SU-DHL-6 (cell line): Measurements from ENCODE around the gene AGXT.

ENCODE experiments used
- H2AFZ ChIP-seq: fragments of 200-600 bp; sonication (generic); 2 replicates; pipeline ENCODE4 v1.6.1; 2014; ENCODE audit warnings: low read depth, mild to moderate bottlenecking, moderate library complexity, mixed read lengths, antibody characterized with exemption, low read length; ENCODE audit not compliant: severe bottlenecking
- H3F3A ChIP-seq: fragments of 200-600 bp; shearing (Covaris generic); 2 replicates; pipeline ENCODE4 v1.6.0; 2016; ENCODE audit warnings: antibody characterized with exemption, mild to moderate bottlenecking; ENCODE audit not compliant: insufficient read depth
- H3K27ac ChIP-seq: fragments of 200-600 bp; sonication (generic); 2 replicates; pipeline ENCODE4 v1.5.1; 2016; ENCODE audit warnings: low read depth, mild to moderate bottlenecking, low read length, moderate library complexity, mixed read lengths
- H3K27me3 ChIP-seq: fragments of 200-600 bp; sonication (generic), shearing (Covaris generic); 2 replicates; pipeline ENCODE4 v1.6.0; 2014; ENCODE audit warnings: mild to moderate bottlenecking, low read length
- H3K36me3 ChIP-seq: fragments of 200-600 bp; sonication (generic); 2 replicates; pipeline ENCODE4 v1.6.1; 2014; ENCODE audit warnings: mild to moderate bottlenecking, low read length, mixed read lengths
- H3K4me2 ChIP-seq: fragments of 300-600, 200-600 bp; shearing (Covaris generic), sonication (generic); 2 replicates; pipeline ENCODE4 v1.6.0; 2014; ENCODE audit warnings: low read length, low read depth, mild to moderate bottlenecking; ENCODE audit not compliant: poor library complexity, severe bottlenecking
- H3K4me3 ChIP-seq: fragments of 200-600 bp; sonication (generic); 2 replicates; pipeline ENCODE4 v1.5.1; 2014; ENCODE audit warnings: antibody characterized with exemption, low read length, mild to moderate bottlenecking, mixed read lengths; ENCODE audit not compliant: insufficient read depth, poor library complexity, severe bottlenecking
- H3K79me2 ChIP-seq: fragments of 200-600 bp; sonication (generic); 2 replicates; pipeline ENCODE4 v1.6.1; 2014; ENCODE audit warnings: mild to moderate bottlenecking, low read length, moderate library complexity; ENCODE audit not compliant: insufficient read depth
- H3K9ac ChIP-seq: fragments of 200-600 bp; sonication (generic); 2 replicates; pipeline ENCODE4 v1.7.0; 2014; ENCODE audit warnings: mild to moderate bottlenecking, low read length
- H3K9me2 ChIP-seq: fragments of 200-600 bp; sonication (generic); replicated peaks from 2 replicates; pipeline ENCODE4 v1.6.1; 2014; ENCODE audit warnings: low read length; ENCODE audit not compliant: insufficient read depth
- H3K9me3 ChIP-seq: fragments of 200-600 bp; sonication (generic); 2 replicates; pipeline ENCODE4 v1.6.1; 2014; ENCODE audit warnings: low read length, mixed read lengths; ENCODE audit not compliant: insufficient read depth
- H4K20me1 ChIP-seq: fragments of 200-600 bp; sonication (generic); 2 replicates; pipeline ENCODE4 v1.6.1; 2014; ENCODE audit warnings: low read depth, mild to moderate bottlenecking, antibody characterized with exemption, low read length, moderate library complexity, mixed read lengths
- CTCF ChIP-seq: fragments of 200-600 bp; sonication (generic); IDR thresholded peaks from one replicate; pipeline ENCODE4 v1.5.1; 2017; ENCODE audit warnings: antibody characterized with exemption, mild to moderate bottlenecking, low read length, moderate library complexity; ENCODE audit not compliant: insufficient read depth, poor library complexity, severe bottlenecking
- EZH2phosphoT487 ChIP-seq: fragments of 200-600 bp; sonication (generic), shearing (Covaris generic); conservative IDR thresholded peaks from 2 replicates; pipeline ENCODE4 v1.6.1; 2018; ENCODE audit warnings: mild to moderate bottlenecking, antibody characterized with exemption, low read length, moderate library complexity, mixed read lengths

AGXT gene

DNA sequence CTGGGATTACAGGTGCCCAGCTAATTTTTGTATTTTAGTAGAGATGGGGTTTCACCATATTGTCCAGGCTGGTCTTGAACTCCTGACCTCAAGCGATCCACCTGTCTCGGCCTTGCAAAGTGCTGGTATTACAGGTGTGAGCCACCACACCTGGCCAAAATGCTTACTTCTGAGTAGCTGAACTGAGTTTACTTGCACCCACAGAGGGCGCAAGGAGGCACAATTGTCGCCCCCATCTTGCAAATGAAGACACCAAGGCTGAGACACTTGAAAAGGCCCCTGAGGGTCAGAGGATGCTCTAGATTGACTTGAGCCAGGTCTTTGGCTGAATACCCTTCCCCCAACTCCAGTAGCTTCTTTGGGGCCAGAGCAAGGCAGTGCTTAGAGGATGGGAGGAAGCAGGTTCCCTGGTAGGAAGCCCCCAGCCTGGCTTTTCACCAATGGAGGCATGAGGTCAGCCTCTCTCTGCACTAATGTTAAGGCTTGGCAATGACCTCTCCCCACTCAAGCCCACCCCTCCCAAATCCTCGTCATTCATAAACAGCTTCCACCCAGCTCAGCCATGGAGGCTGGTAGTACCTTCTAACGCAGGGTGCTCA lies 34.1 kb upstream of the AGXT start:
- no peak overlapping the region for H3K9ac ChIP-seq
- no peaks in the 10 kb centered on the region for H3K36me3 ChIP-seq
- H3K27me3 ChIP-seq: no peaks in the 10 kb centered on the region
- H3K9me2 ChIP-seq: no peaks in the 10 kb centered on the region
- H3K9me3 ChIP-seq: no peaks in the 10 kb centered on the region
- no peaks in the 10 kb centered on the region for H3K79me2 ChIP-seq
- no peak overlapping the region for H3K27ac ChIP-seq
- no peak overlapping the region for H3K4me2 ChIP-seq
- no peak overlapping the region for H3K4me3 ChIP-seq
- H3F3A ChIP-seq: no peaks in the 10 kb centered on the region
- TF ChIP-seq CTCF (no peak), EZH2phosphoT487 (no peak)
- H2AFZ ChIP-seq: no peak overlapping the region
- H4K20me1 ChIP-seq: no peaks in the 10 kb centered on the region

- H3K27ac ChIP-seq: no peak overlapping the region
- H4K20me1 ChIP-seq: no peaks in the 10 kb centered on the region
- no peak overlapping the region for H3K4me2 ChIP-seq
- H3K9me3 ChIP-seq: no peaks in the 10 kb centered on the region
- no peak for TF ChIP-seq CTCF
- TF ChIP-seq EZH2phosphoT487: no peak
- no peaks in the 10 kb centered on the region for H3K27me3 ChIP-seq
- H3F3A ChIP-seq: no peaks in the 10 kb centered on the region
- no peak overlapping the region for H3K9ac ChIP-seq
- H3K79me2 ChIP-seq: no peaks in the 10 kb centered on the region
- no peak overlapping the region for H2AFZ ChIP-seq
- no peaks in the 10 kb centered on the region for H3K9me2 ChIP-seq
- H3K36me3 ChIP-seq: no peaks in the 10 kb centered on the region
- H3K4me3 ChIP-seq: no peak overlapping the region
Observed at GRCh38 chr2:240835528-240835927, 33.1 kb upstream of the AGXT start.

DNA sequence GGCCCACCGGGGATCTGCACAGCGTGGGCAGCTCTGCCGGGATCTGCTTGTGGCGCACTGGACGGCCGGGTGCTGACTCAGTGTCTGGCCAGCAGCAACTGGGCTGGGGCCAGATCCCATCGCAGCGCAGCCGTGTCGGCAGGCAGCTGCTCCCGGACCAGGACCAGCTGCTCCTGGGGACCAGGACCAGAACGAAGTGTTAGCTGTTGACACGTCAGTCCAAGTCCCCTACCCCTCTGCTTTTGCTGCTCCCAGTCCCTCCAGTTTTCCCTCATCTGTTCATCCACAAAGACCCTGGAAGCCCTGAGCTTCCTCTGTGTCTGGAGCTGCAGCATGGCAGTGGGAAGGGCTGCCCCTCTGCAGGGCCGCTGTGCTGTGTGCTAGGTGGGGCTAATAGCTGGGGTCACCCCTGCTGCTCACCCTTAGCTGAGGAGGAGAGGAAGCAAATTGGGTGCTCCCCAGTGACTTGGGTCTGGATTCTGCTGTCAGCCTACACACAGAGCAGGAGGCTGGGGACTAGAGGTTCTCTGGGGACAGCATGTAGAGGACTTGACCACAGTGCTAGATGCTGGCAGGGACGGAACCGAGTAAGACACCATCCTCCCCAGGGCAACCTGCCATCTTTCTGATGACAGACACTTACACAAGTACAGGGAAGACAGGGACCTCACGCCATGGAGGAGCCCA lies 31.7 kb upstream of the AGXT start:
- Histone ChIP-seq H3K79me2 (no peaks in the 10 kb centered on the region), H4K20me1 (no peaks in the 10 kb centered on the region), H3K36me3 (no peaks in the 10 kb centered on the region), H3K9me2 (no peaks in the 10 kb centered on the region), H3K9ac (no peak overlapping the region), H3K4me3 (no peak overlapping the region), H2AFZ (no peak overlapping the region), H3K9me3 (no peaks in the 10 kb centered on the region), H3F3A (no peaks in the 10 kb centered on the region), H3K4me2 (no peak overlapping the region), H3K27ac (no peak overlapping the region), H3K27me3 (no peaks in the 10 kb centered on the region)
- TF ChIP-seq EZH2phosphoT487: no peak
- TF ChIP-seq CTCF: no peak
